ENCODE data around the gene HDAC10.
A peak's percentile ranks its signal among the peaks of the same experiment; 100 is the strongest.

The HDAC10 gene

GRCh38 chr22:50253941-50254340 is 2.9 kb upstream of the HDAC10 start:
- no peak for DNase-seq

GRCh38 chr22:50253046-50253915 is 2.2 kb upstream of the HDAC10 start:
- no peak for DNase-seq

DNA sequence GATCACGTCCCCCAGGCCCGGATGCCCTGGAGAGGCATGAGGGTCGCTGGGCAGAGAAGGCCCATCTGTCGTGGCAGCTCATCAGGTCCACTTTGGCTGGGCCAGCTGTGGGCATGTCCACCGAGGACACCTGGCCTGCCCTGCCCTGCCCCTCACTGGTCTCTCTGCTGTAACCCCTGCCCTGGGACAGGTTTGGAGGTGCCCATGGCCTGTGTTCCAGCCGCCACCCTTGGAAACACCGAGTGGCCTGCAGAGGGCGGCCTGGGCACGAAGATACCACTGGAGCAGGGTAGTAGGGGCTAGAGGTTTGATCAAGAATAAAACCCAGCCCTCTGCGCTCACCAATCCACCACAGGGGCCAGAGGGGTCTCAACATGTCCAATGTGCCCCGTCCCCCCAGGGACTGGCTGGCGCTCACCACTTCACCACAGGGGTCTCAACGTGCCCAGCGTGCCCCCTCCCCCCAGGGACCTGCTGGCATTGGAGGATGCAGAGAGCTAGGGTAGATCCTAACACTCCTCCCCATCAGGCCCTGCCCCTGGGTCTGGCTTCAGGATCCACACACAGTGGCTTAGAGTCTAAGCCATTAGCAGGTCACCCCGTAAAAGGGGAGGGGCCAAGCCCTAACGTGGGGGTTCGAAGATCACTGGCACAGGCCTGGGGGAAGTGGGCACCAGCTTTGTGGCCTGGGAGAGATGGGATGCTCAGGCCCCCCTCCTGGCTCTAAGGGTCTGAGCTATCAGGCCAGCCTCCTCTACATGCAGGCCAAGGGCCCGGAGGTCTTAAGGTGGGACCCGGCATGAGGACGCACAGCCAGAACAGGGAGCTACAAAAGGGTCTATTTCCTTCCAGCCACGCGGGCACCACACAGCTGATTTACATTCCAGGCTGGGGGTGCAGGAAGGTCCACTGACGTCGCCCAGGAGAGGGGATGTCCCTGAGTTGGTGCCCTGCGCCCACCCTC is 1.3 kb upstream of the HDAC10 start:
- peak; percentile 63 for DNase-seq

- DNase-seq = no peak
Observed at GRCh38 chr22:50251477-50252081, 514 bp upstream of the HDAC10 start.

GRCh38 chr22:50250249-50250554 is 863 bp downstream of the HDAC10 start:
- no peak for DNase-seq

- no peak for DNase-seq
Observed at GRCh38 chr22:50249341-50250248, 1.5 kb downstream of the HDAC10 start.

DNA sequence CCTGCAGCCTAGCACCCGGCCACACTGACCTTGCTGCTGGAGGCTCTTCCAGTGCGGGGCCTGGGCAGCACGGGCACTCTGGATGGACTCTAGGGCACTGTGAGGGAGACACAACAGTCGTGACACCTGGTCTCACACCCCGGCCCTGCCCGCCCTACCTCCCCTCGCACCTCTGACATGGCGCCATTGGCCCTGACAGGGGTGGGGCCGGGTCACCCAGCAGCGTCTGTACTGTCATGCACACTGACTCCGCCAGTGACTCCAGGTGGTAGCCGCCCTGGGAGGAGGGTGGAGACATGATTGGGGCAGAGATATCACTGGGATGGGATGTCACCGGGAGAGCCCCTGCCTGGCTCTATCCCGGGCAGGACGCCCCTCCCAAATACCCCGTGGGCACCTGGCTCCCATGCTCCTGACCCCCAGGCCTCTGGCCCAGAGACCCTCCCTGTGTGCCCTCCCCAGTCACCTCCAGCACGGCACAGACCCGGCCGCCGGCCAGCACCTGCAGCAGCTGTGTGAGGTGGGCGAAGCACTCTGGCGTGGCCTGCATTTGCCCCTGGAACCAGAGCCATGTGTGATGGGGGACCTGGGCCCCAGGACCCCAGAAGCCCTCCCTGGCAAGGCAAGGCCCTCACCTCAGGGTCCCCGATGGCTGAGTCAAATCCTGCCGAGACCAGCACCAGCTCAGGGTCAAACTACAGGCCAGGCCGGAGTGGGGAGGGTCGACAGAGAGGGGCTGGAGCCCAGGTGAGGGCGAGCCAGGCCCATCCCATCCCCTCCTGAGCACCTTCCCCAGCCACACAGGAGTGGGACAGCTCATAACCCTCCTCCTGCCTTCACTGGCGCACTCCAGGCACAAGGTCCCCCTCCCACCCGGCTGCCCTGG is 2.6 kb downstream of the HDAC10 start:
- DNase-seq = no peak

GRCh38 chr22:50247748-50248147 is 3.3 kb downstream of the HDAC10 start:
- no peak for DNase-seq

- DNase-seq = no peak
Observed at GRCh38 chr22:50246242-50247175, 4.6 kb downstream of the HDAC10 start.

DNA sequence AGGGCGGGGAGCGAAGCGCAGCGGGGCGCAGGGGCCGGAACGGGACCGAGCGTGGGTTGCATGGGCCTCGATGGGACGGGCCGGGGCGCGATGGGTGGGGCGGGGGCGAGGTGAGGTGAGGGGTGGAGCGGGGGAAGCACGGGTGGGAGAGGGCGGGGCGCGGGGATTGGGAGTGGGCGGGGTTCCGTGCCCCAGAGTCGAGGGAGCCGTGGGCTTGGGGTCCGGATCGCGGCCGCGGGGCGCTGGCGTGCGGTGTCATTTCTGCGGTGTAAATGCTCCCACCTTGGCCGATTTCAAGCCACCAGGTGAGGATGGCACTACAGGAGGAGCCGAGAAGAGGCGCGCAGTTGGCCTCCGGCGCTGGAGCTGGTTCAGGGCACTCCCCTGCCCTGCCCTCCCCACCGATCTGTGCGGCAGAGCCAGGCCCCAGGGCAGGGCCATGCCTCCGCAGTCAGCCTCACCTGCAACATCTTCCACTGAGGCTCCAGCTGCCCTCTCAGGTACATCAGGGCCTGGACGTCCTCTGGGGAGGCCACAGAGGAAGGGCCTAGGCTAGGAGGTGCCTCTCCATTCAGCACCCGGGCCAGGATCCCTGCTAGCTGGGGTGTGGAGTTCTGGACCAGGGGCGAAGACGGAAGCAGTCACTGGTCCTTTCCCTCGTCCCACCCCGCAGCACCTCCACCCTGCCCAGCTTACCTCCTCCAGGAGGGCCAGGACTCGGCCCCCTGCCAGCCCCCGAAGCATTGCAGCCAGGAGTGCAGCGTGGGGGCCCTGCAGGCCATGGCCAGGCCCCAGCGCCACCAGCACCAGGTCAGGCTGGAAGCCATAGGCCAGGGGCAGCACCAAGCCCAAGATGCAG is 5.6 kb downstream of the HDAC10 start:
- no peak for DNase-seq

DNA sequence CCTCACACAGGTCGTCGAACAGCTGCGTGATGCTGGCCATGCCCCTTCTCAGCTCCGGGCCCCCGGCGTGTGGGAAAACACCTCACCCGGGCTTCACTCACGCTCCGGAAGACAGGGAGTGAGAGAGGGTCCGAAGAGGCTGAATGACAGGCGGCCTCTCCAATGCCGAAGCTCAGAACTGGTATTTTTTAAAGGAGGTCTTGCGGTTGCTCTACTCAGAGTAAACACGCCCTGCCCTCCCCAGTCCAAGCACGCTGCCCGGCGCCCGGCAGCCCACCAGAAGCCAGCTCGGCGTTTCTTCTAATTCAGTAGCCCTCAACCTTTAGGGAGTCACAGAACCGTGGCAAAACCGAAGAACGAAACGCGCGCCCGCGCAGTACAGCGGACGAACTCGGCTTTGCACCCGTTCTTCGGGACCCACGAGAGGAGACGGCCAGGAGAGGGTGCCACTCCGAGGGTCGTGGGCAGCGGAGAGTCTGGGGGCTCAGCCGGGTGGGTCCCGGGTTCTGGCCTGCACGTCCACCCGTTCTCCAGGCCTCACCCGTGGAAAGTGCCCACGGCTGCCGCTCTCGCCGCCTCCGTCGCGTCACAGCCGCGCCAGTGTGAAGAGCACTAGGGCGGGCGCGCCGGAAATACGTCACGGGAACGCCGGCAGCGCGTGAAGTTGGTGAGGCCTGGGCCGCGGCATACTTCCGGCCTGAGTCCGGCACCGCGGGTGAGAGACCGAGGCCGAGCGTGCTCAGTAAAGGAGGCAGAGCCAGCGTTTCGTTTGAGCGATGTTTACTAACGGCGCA is 6.4 kb downstream of the HDAC10 start, which contains the start of gene TUBGCP6:
TSS of gene TUBGCP6 (minus strand) at position 604 of the 794 bp plus-strand sequence. CDS start at position 40, 564 bp downstream.
- peak; percentile 89 for DNase-seq

- no peak for DNase-seq
Observed at GRCh38 chr22:50243685-50244419, 7.2 kb downstream of the HDAC10 start.

DNA sequence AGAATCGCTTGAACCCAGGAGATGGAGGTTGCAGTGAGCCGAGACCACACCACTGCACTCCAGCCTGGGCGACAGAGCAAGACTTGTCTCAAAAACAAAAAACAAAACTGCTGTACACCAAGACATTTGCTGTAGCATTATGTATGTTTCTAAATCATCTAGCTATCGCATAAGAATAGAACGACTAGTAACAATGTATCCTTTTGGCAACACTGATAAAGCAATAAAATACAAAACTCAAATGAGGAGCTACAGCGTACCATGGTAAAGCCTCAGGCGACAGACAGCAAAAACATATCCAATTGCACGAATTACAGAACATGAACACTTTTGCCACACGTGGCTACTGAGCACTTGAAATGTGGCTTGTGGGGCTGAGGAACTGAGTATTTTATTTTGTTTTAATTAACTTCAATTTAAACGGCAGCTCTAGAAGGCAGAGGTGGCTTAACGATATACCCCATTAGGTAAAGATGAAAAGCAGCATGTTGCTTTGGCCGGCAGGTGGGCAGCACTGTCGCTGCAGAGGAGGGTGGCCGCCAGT is 8.6 kb downstream of the HDAC10 start:
- no peak for DNase-seq

DNA sequence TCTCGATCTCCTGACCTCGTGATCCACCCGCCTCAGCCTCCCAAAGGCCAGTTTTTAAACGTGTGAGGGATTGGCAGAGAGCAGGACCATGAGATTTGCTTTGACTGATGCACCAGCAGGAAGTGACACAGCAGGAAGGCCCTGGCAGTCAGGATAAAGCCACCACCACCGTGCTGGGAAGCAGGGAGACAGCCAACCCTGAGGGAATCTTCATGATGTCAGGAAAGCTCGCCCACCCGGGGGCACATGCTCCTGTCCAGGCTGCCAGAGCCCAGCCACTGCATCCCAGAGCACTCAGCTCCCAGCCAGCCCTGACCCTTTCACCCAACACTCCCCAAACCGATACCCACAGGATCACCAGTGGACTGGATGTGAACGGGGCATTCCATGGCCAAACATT is 12.3 kb downstream of the HDAC10 start:
- no peak for DNase-seq

DNA sequence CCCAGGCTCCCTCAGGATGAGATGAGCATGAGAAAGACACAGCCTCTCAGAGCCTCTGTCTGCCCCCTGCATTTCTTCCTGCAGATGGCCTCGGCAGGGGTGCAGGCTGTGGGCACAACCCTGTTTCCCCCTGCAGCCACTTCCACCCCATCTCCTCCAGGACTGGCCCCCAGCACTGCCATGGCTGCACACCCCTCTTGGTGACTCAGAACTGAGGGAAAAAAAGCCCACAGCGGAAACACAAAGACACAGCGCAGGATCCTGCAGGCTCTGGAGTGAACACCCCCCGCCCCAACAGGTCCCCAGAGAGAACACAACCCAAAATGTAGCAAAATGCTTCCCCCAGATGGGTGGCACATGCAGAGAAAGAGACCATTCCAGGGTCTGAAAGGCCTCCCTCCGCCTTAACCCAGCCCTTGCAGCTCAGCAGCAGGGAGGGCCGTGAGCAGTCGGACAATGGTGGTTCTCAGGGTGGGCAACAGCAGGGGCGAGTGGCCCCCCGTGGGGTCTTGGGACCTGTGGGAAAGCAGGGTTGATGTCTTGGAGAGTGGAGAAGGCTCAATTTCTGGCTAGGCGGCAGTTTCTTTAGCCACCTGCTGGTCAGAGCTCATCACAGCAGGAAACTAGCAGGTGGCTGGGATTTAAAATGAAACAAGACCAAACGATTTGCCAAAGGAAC is 14.2 kb downstream of the HDAC10 start:
- no peak for DNase-seq

DNA sequence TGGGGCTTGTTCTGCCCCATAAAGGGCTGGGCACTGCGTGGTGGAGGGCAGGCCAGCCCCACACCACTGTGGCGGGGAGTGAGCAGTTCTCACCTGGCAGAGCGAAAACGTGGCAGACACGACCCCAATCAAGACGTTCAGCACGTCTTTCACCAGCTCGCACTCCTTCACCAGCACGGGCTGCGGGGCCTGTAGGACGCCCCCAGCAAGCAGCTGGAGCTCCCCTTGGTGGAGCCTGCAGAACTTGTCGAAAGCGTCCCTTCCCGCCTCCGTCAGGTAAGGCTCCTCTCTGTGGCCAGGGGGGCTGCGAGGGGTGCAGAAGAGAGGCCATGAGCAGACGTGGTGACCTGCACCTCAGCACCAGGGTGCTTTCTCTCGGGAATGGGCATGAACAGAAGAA is 17.8 kb downstream of the HDAC10 start:
- DNase-seq = no peak
